Ishikawa (cell line): ENCODE results near the gene CCL16.

ENCODE experiments used
- CEBPB ChIP-seq: IDR thresholded peaks from 2 replicates; pipeline ENCODE4 v1.6.1; 2012
- CREB1 ChIP-seq: IDR thresholded peaks from 2 replicates; pipeline ENCODE4 v1.6.1; 2012; ENCODE audit warnings: low read depth
- EGR1 ChIP-seq: IDR thresholded peaks from 2 replicates; pipeline ENCODE4 v1.6.1; 2012
- EP300 ChIP-seq: IDR thresholded peaks from 2 replicates; pipeline ENCODE4 v1.6.1; 2012; ENCODE audit warnings: borderline replicate concordance
- FOXM1 ChIP-seq: IDR thresholded peaks from 2 replicates; pipeline ENCODE4 v1.6.1; 2012; ENCODE audit warnings: low read depth, borderline replicate concordance
- MAX ChIP-seq: IDR thresholded peaks from 2 replicates; pipeline ENCODE4 v1.6.1; 2012
- NFIC ChIP-seq: IDR thresholded peaks from 2 replicates; pipeline ENCODE4 v1.6.1; 2012
- RAD21 ChIP-seq: IDR thresholded peaks from 2 replicates; pipeline ENCODE4 v1.6.1; 2012; ENCODE audit warnings: low read depth
- TAF1 ChIP-seq: IDR thresholded peaks from 2 replicates; pipeline ENCODE4 v1.6.1; 2012; ENCODE audit warnings: low read depth, mild to moderate bottlenecking
- TCF12 ChIP-seq: IDR thresholded peaks from 2 replicates; pipeline ENCODE4 v1.6.1; 2012; ENCODE audit warnings: low read depth
- YY1 ChIP-seq: IDR thresholded peaks from 2 replicates; pipeline ENCODE4 v1.6.1; 2012; ENCODE audit warnings: low read depth
- ZBTB7A ChIP-seq: IDR thresholded peaks from 2 replicates; pipeline ENCODE4 v1.6.1; 2012; ENCODE audit warnings: low read depth
- TF ChIP-seq, protein P1 (sequence below): IDR thresholded peaks from 2 replicates; pipeline ENCODE4 v1.6.1; 2012; ENCODE audit warnings: low read depth, mild to moderate bottlenecking

- TF ChIP-seq RAD21 = no peak
- no peak for TF ChIP-seq CREB1
- TF ChIP-seq EP300 = no peak
- TF ChIP-seq TCF12 = no peak
- TF ChIP-seq EGR1 = no peak
- no peak for TF ChIP-seq YY1
- no peak for TF ChIP-seq MAX
- no peak for TF ChIP-seq ZBTB7A
- TF ChIP-seq, protein P1, sequence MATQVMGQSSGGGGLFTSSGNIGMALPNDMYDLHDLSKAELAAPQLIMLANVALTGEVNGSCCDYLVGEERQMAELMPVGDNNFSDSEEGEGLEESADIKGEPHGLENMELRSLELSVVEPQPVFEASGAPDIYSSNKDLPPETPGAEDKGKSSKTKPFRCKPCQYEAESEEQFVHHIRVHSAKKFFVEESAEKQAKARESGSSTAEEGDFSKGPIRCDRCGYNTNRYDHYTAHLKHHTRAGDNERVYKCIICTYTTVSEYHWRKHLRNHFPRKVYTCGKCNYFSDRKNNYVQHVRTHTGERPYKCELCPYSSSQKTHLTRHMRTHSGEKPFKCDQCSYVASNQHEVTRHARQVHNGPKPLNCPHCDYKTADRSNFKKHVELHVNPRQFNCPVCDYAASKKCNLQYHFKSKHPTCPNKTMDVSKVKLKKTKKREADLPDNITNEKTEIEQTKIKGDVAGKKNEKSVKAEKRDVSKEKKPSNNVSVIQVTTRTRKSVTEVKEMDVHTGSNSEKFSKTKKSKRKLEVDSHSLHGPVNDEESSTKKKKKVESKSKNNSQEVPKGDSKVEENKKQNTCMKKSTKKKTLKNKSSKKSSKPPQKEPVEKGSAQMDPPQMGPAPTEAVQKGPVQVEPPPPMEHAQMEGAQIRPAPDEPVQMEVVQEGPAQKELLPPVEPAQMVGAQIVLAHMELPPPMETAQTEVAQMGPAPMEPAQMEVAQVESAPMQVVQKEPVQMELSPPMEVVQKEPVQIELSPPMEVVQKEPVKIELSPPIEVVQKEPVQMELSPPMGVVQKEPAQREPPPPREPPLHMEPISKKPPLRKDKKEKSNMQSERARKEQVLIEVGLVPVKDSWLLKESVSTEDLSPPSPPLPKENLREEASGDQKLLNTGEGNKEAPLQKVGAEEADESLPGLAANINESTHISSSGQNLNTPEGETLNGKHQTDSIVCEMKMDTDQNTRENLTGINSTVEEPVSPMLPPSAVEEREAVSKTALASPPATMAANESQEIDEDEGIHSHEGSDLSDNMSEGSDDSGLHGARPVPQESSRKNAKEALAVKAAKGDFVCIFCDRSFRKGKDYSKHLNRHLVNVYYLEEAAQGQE = no peak
- TF ChIP-seq FOXM1 = no peak
- TF ChIP-seq CEBPB = no peak
- no peak for TF ChIP-seq TAF1
- no peak for TF ChIP-seq NFIC
Observed at GRCh38 chr17:36027761-36028160, 46.5 kb upstream of the CCL16 start.
